ENCODE results near the gene CD163L1. TPM values are rescaled to one million over a fixed set of nuclear protein-coding genes. Genes with fewer than 3 reads are reported as not detected.
A peak's percentile ranks its signal among the peaks of the same experiment; 100 is the strongest.

The CD163L1 gene
- total RNA-seq, 2 donors from 2014 or later, result 0.24 to 0.37 TPM

DNA sequence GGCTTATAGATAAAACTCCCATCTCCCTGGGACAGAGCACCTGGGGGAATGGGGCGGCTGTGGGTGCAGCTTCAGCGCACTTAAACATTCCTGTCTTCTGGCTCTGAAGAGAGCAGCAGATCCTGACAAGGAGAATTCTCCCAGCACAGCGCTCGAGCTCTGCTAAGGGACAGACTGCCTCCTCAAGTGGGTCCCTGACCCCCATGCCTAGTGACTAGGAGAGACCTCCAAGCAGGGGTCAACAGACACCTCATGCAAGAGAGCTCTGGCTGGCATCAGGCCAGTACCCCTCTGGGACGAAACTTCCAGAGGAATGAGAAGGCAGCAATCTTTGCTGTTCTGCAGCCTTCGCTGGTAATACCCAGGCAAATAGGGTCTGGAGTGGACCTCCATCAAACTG is 28.1 kb upstream of the CD163L1 start:
- no peak for DNase-seq (ENCODE audit: low spot score)
- Histone ChIP-seq H3K27me3 (no peaks in the 10 kb centered on the region), H3K27ac (no peak overlapping the region), H3K36me3 (no peaks in the 10 kb centered on the region), H3K4me3 (no peak overlapping the region), H3K9me3 (peaks cover 0 to 3% of the 10 kb centered on the region in 2 donors), H3K4me1 (no peaks in the 10 kb centered on the region)
- TF ChIP-seq, protein P1, sequence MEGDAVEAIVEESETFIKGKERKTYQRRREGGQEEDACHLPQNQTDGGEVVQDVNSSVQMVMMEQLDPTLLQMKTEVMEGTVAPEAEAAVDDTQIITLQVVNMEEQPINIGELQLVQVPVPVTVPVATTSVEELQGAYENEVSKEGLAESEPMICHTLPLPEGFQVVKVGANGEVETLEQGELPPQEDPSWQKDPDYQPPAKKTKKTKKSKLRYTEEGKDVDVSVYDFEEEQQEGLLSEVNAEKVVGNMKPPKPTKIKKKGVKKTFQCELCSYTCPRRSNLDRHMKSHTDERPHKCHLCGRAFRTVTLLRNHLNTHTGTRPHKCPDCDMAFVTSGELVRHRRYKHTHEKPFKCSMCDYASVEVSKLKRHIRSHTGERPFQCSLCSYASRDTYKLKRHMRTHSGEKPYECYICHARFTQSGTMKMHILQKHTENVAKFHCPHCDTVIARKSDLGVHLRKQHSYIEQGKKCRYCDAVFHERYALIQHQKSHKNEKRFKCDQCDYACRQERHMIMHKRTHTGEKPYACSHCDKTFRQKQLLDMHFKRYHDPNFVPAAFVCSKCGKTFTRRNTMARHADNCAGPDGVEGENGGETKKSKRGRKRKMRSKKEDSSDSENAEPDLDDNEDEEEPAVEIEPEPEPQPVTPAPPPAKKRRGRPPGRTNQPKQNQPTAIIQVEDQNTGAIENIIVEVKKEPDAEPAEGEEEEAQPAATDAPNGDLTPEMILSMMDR (IDR thresholded peaks at IDR 0.05), result no peak

DNA sequence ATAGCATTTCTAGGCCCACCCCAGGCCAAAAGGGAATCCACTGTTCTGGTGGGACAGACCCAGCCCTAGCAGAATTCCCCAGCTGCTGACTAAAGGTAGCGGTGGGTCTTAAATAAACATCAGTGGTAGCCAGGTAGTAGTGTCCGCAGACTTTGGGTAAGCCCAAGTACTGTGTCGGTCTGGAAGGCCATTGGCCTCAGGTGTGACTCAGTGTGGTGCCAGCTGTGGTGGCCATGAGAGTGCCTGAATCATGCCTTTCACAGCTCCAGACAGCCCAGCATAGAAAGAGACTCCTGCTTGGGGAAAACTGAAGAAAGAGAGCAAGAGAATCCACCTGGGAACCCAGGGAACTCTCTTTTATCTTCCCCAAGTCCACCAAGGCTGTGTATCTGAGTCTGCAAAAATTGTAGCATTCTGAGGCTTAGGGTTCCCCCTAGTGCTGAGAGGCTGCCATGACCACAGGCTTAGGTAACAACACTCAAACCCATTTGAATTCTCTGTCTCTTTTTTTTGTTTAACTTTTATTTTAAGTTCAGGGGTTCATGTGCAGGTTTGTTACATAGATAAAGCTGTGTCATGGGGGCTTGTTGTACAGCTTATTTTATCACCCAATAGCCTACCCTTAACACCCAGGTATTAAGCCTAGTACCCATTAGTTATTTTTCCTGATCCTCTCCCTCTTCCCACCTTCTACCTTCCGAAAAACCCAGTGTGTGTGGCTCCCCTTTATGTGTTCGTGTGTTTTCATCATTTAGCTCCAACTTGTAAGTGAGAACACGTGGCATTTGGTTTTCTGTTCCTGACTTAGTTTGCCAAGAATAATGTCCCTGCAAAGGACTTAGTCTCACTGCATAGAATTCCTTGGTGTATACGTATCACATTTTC is 16.7 kb upstream of the CD163L1 start:
- H3K27ac ChIP-seq, result no peak overlapping the region
- no peak for DNase-seq (ENCODE audit: low spot score)
- no peaks in the 10 kb centered on the region for H3K4me1 ChIP-seq
- TF ChIP-seq, protein P1 (IDR thresholded peaks at IDR 0.05), result peak; percentile 56 to 65
- no peak overlapping the region for H3K4me3 ChIP-seq
- H3K36me3 ChIP-seq, result no peaks in the 10 kb centered on the region
- peaks cover 0 to 1% of the 10 kb centered on the region in 2 donors for H3K9me3 ChIP-seq
- no peaks in the 10 kb centered on the region for H3K27me3 ChIP-seq

DNA sequence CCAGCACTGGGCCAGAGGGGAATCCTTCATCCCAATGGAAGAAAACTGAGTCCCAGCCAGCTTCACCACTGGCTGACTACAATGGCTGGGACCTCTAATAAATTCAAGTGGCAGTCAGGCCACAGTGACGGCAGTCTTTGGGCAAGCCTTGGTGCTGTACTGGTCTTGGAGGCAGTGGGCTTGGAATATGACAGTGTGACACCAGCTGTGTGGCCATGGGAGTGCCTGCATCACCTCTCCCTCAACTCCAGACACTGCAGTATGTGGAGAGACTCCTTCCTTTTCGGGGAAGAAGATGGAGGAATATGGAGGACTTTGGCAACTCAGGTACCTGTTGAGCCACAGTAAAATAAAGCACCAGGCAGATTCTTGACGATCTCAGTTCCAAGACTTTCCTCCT is 16.0 kb upstream of the CD163L1 start:
- Histone ChIP-seq H3K9me3 (no peaks in the 10 kb centered on the region), H3K36me3 (no peaks in the 10 kb centered on the region), H3K4me1 (no peaks in the 10 kb centered on the region), H3K27ac (no peak overlapping the region), H3K4me3 (no peak overlapping the region), H3K27me3 (no peaks in the 10 kb centered on the region)
- TF ChIP-seq, protein P1 (IDR thresholded peaks at IDR 0.05), result no peak
- no peak for DNase-seq (ENCODE audit: low spot score)

DNA sequence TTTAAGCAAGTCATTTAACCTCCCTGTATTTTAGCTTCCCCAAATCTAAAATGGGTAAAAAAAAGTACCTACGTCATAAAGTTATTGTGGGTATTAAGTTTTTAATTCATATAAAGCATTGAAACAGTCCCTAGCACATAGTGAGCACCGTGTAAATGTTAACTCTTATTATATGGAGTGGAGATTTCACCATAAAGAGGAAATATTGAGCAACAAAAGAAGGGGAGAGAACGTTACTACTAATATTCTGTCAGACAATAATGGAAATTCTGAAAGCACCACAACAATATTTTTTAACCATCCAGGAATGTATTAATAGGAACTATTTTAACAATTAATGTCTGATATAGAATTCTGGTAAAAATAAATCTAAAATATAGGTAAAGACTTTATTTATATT is 7.8 kb upstream of the CD163L1 start:
- H3K27me3 ChIP-seq, result no peaks in the 10 kb centered on the region
- no peaks in the 10 kb centered on the region for H3K36me3 ChIP-seq
- no peak for DNase-seq (ENCODE audit: low spot score)
- no peak overlapping the region for H3K27ac ChIP-seq
- H3K9me3 ChIP-seq, result no peaks in the 10 kb centered on the region
- TF ChIP-seq, protein P1 (IDR thresholded peaks at IDR 0.05), result no peak
- H3K4me3 ChIP-seq, result no peak overlapping the region
- no peaks in the 10 kb centered on the region for H3K4me1 ChIP-seq

DNA sequence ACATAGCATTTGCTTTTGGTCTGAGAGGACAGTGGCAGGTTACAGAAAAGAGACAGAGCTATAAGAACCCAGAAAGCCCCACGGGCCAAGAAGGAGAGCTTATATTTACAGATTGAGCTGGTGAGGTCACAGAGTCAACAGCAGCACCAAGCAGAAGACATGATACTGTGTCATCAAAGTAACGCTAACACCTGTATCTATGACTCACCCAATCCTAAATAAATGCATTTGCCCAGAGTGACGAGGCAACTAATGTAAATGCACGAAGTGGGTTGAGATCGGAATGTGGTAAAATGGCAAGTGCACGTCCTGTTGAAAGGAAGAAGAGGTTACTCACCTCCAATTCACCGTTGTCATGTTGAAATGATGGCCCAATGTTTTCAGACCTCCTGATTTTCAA is 6.7 kb upstream of the CD163L1 start:
- no peak overlapping the region for H3K27ac ChIP-seq
- TF ChIP-seq, protein P1 (IDR thresholded peaks at IDR 0.05), result no peak
- no peak for DNase-seq (ENCODE audit: low spot score)
- no peaks in the 10 kb centered on the region for H3K36me3 ChIP-seq
- H3K27me3 ChIP-seq, result no peaks in the 10 kb centered on the region
- no peak overlapping the region for H3K4me3 ChIP-seq
- H3K9me3 ChIP-seq, result no peaks in the 10 kb centered on the region
- H3K4me1 ChIP-seq, result no peaks in the 10 kb centered on the region
